Hepatocyte (in vitro differentiated cells): Measurements from ENCODE around the gene TMCO4. TPM values are rescaled to one million over a fixed set of nuclear protein-coding genes. Genes with fewer than 3 reads are reported as not detected.

Source experiments
- DNase-seq: peaks from one replicate; pipeline ENCODE4 v3.0.0-alpha.2; 2016; ENCODE audit warnings: low spot score
- H2AFZ ChIP-seq: fragments of 200-600 bp; sonication (generic); 2 replicates; pipeline ENCODE4 v1.6.0; 2016; ENCODE audit warnings: antibody characterized with exemption, mild to moderate bottlenecking
- H3K27ac ChIP-seq: fragments of 200-600 bp; sonication (generic); 2 replicates; pipeline ENCODE4 v1.5.1; 2016; ENCODE audit warnings: mild to moderate bottlenecking
- H3K27me3 ChIP-seq: fragments of 200-600 bp; sonication (generic); 2 replicates; pipeline ENCODE4 v1.6.1; 2016
- H3K36me3 ChIP-seq: fragments of 200-600 bp; sonication (generic); replicated peaks from 2 replicates; pipeline ENCODE4 v1.5.1; 2016; ENCODE audit warnings: low read depth; ENCODE audit not compliant: insufficient read depth
- H3K4me1 ChIP-seq: fragments of 200-600 bp; sonication (generic); 2 replicates; pipeline ENCODE4 v1.5.1; 2016; ENCODE audit warnings: mild to moderate bottlenecking, moderate library complexity; ENCODE audit not compliant: insufficient read depth
- H3K4me2 ChIP-seq: fragments of 200-600 bp; sonication (generic); 2 replicates; pipeline ENCODE4 v1.6.0; 2016
- H3K4me3 ChIP-seq: fragments of 200-600 bp; sonication (generic); 2 replicates; pipeline ENCODE4 v1.5.1; 2016; ENCODE audit warnings: mild to moderate bottlenecking
- H3K79me2 ChIP-seq: fragments of 200-600 bp; sonication (generic); 2 replicates; pipeline ENCODE4 v1.6.0; 2017; ENCODE audit warnings: mild to moderate bottlenecking
- H3K9me2 ChIP-seq: fragments of 200-600 bp; sonication (generic); replicated peaks from 2 replicates; pipeline ENCODE4 v1.6.0; 2017; ENCODE audit warnings: mild to moderate bottlenecking; ENCODE audit not compliant: insufficient read depth
- H3K9me3 ChIP-seq: fragments of 200-600 bp; sonication (generic); 2 replicates; pipeline ENCODE4 v1.5.1; 2016; ENCODE audit warnings: low read depth, mild to moderate bottlenecking
- H4K20me1 ChIP-seq: fragments of 200-600 bp; sonication (generic); 2 replicates; pipeline ENCODE4 v1.6.0; 2016; ENCODE audit warnings: mild to moderate bottlenecking; ENCODE audit not compliant: insufficient read depth, poor library complexity, severe bottlenecking
- CTCF ChIP-seq: fragments of 200-600 bp; sonication (generic); IDR thresholded peaks from 2 replicates; pipeline ENCODE4 v1.5.1; 2016; ENCODE audit warnings: antibody characterized with exemption, mild to moderate bottlenecking; ENCODE audit not compliant: poor library complexity
- EZH2 ChIP-seq: fragments of 200-600 bp; sonication (generic); IDR thresholded peaks from 2 replicates; pipeline ENCODE4 v1.6.1; 2016; ENCODE audit warnings: antibody characterized with exemption, mild to moderate bottlenecking, borderline replicate concordance
- EZH2phosphoT487 ChIP-seq: fragments of 200-600 bp; sonication (generic); IDR thresholded peaks from one replicate; pipeline ENCODE4 v1.6.1; 2018; ENCODE audit warnings: antibody characterized with exemption, mild to moderate bottlenecking, low read depth, moderate library complexity; ENCODE audit not compliant: unreplicated experiment, severe bottlenecking
- WGBS: methylation state at CpG from one replicate; pipeline ENCODE4 v1.1.6; 2016; ENCODE audit warnings: low lambda C conversion rate; ENCODE audit errors: missing lambda C conversion rate; 5-methylcytosine and 5-hydroxymethylcytosine counted together
- polyA plus RNA-seq: library from polyadenylated mRNA; unstranded; fragments of >200 nt; fragmentation: Nextera tagmentation; extraction: Ambion mirVana; gene quantifications from 2 replicates; pipeline ENCODE4 v1.2.1, GENCODE V29; 2016
- total RNA-seq: library from RNA; depleted of rRNA; stranded (reverse); fragments of >200 nt; gene quantifications from 2 replicates; pipeline ENCODE4 v1.2.3, GENCODE V29; 2014

The TMCO4 gene
- total and polyA plus RNA-seq, 2 experiments from 2014 or later: 8.7 to 13.0 TPM

GRCh38 chr1:19657511-19657910 lies 142.2 kb downstream of the TMCO4 start:
- Histone ChIP-seq H3K9me2 (no peaks in the 10 kb centered on the region), H3K4me1 (no peaks in the 10 kb centered on the region), H3K36me3 (no peaks in the 10 kb centered on the region), H3K27me3 (peaks cover 4% of the 10 kb centered on the region), H2AFZ (no peak overlapping the region), H3K27ac (no peak overlapping the region), H4K20me1 (no peaks in the 10 kb centered on the region), H3K4me2 (no peak overlapping the region), H3K9me3 (no peaks in the 10 kb centered on the region), H3K79me2 (no peaks in the 10 kb centered on the region), H3K4me3 (no peak overlapping the region)
- WGBS: 94% methylated on average over 9 of the region's 10 CpGs
- DNase-seq: no peak
- TF ChIP-seq EZH2phosphoT487 (no peak), EZH2 (no peak), CTCF (no peak)

- no peak overlapping the region for H3K27ac ChIP-seq
- H3K36me3 ChIP-seq: no peaks in the 10 kb centered on the region
- no peak overlapping the region for H3K4me2 ChIP-seq
- 89% methylated on average over 14 of the region's 15 CpGs for WGBS
- no peaks in the 10 kb centered on the region for H3K9me2 ChIP-seq
- H3K79me2 ChIP-seq: no peaks in the 10 kb centered on the region
- no peak overlapping the region for H3K4me3 ChIP-seq
- DNase-seq: no peak
- TF ChIP-seq CTCF: no peak
- TF ChIP-seq EZH2: no peak
- TF ChIP-seq EZH2phosphoT487: no peak
- no peak overlapping the region for H2AFZ ChIP-seq
- no peaks in the 10 kb centered on the region for H3K9me3 ChIP-seq
- no peaks in the 10 kb centered on the region for H3K4me1 ChIP-seq
- H3K27me3 ChIP-seq: peaks cover under 1% of the 10 kb centered on the region
- H4K20me1 ChIP-seq: no peaks in the 10 kb centered on the region
Measured at GRCh38 chr1:19656780-19657466, 142.8 kb downstream of the TMCO4 start.

GRCh38 chr1:19656134-19656779 lies 143.5 kb downstream of the TMCO4 start:
- Histone ChIP-seq H2AFZ (no peak overlapping the region), H3K9me2 (no peaks in the 10 kb centered on the region), H3K27ac (no peak overlapping the region), H3K4me1 (no peaks in the 10 kb centered on the region), H3K4me3 (no peak overlapping the region), H3K36me3 (no peaks in the 10 kb centered on the region), H3K79me2 (no peaks in the 10 kb centered on the region), H3K9me3 (no peaks in the 10 kb centered on the region), H3K27me3 (no peaks in the 10 kb centered on the region), H3K4me2 (no peak overlapping the region), H4K20me1 (no peaks in the 10 kb centered on the region)
- 91% methylated on average over 8 of the region's 9 CpGs for WGBS
- no peak for TF ChIP-seq EZH2
- no peak for TF ChIP-seq EZH2phosphoT487
- no peak for TF ChIP-seq CTCF
- DNase-seq: no peak
